Tibial nerve (tissue), 4 donors: ENCODE data around the gene FBXL19. TPM values are rescaled to one million over a fixed set of nuclear protein-coding genes. Genes with fewer than 3 reads are reported as not detected.

ENCODE experiments used
- DNase-seq, 2 donors: peaks; one replicate each; pipeline ENCODE4 v3.0.0-alpha.2; 2019; ENCODE audit warnings: low spot score in 2 of 2
- H3K27ac ChIP-seq, 4 donors: fragments of 200-600 bp; sonication (generic) in 3 of 4; one replicate each; pipeline ENCODE4 v1.5.1; 2017 to 2019; ENCODE audit warnings: mild to moderate bottlenecking in 1 of 4
- H3K27me3 ChIP-seq, 2 donors: fragments of 200-600 bp; sonication (generic) in 1 of 2; one replicate each; pipeline versions ENCODE4 v1.5.1 to v1.6.0; 2017 to 2019
- H3K36me3 ChIP-seq, 3 donors: fragments of 200-600 bp; sonication (generic); one replicate each; pipeline ENCODE4 v1.5.1; 2018 to 2019
- H3K4me1 ChIP-seq, 4 donors: fragments of 200-600 bp; sonication (generic) in 3 of 4; one replicate each; pipeline ENCODE4 v1.5.1; 2017 to 2019
- H3K4me3 ChIP-seq, 4 donors: fragments of 200-600 bp; sonication (generic) in 3 of 4; one replicate each; pipeline ENCODE4 v1.5.1; 2017 to 2019; ENCODE audit warnings: mild to moderate bottlenecking in 1 of 4, moderate library complexity in 1 of 4
- H3K9me3 ChIP-seq, 4 donors: fragments of 200-600 bp; sonication (generic) in 3 of 4; one replicate each; pipeline ENCODE4 v1.5.1; 2017 to 2019
- CTCF ChIP-seq, 5 experiments: fragments of 200-600 bp in 3 of 5; fragments of 450-650 bp in 2 of 5; sonication (generic) in 3 of 5; IDR thresholded peaks; one replicate each; pipeline ENCODE4 v1.5.1; 2016 to 2019; ENCODE audit warnings: antibody characterized with exemption in 5 of 5, mild to moderate bottlenecking in 3 of 5, moderate library complexity in 2 of 5
- EP300 ChIP-seq, 2 donors: sonication (generic); formaldehyde crosslinking; IDR thresholded peaks; one replicate each; pipeline ENCODE4 v1.6.1; 2017; ENCODE audit warnings: antibody characterized with exemption in 2 of 2, mild to moderate bottlenecking in 1 of 2
- POLR2A ChIP-seq, 2 donors: fragments of 450-650 bp; IDR thresholded peaks; one replicate each; pipeline ENCODE4 v1.6.1; 2017; ENCODE audit warnings: antibody characterized with exemption in 2 of 2, mild to moderate bottlenecking in 2 of 2, moderate library complexity in 2 of 2
- WGBS, 2 donors: methylation state at CpG; one replicate each; pipeline ENCODE4 v1.1.5; 2018; 5-methylcytosine and 5-hydroxymethylcytosine counted together
- total RNA-seq, 4 donors: library from RNA; depleted of rRNA; stranded (reverse); fragments of >200 nt; gene quantifications; one replicate each; pipeline ENCODE4 v1.1.0, GENCODE V29; 2016

The FBXL19 gene
- total RNA-seq, 4 donors from 2014 or later = 7.4 to 25.8 (median 16.7) TPM

- H3K36me3 ChIP-seq = peaks cover 3 to 100% (median 27%) of the 10 kb centered on the region in 3 donors
- whole genome bisulfite sequencing, 2 donors = 75 to 85% methylated on average over 17 of the region's 17 CpGs
- H3K27me3 ChIP-seq = no peaks in the 10 kb centered on the region
- no peak overlapping the region for H3K4me3 ChIP-seq
- H3K4me1 ChIP-seq = no peaks in the 10 kb centered on the region
- DNase-seq = no peak
- TF ChIP-seq CTCF (IDR thresholded peaks at IDR 0.05) = no peak
- no peak for TF ChIP-seq EP300 (IDR thresholded peaks at IDR 0.05)
- no peak for TF ChIP-seq POLR2A (IDR thresholded peaks at IDR 0.05)
- no peak overlapping the region for H3K27ac ChIP-seq
- no peaks in the 10 kb centered on the region for H3K9me3 ChIP-seq
These were observed 54.1 kb downstream of the FBXL19 start for GRCh38 chr16:30977502-30977901.

- TF ChIP-seq EP300 (IDR thresholded peaks at IDR 0.05) (no peak), CTCF (IDR thresholded peaks at IDR 0.05) (no peak), POLR2A (IDR thresholded peaks at IDR 0.05) (no peak)
- no peak for DNase-seq
- Histone ChIP-seq H3K27me3 (no peaks in the 10 kb centered on the region), H3K36me3 (peaks cover 0 to 100% (median 20%) of the 10 kb centered on the region in 3 donors), H3K9me3 (no peaks in the 10 kb centered on the region), H3K27ac (no peak overlapping the region), H3K4me3 (no peak overlapping the region), H3K4me1 (peaks cover 0 to 5% (median 0%) of the 10 kb centered on the region in 4 donors)
- 86 to 88% methylated on average over 26 to 61 of the region's 62 CpGs for WGBS, 2 donors
These were observed 56.0 kb downstream of the FBXL19 start for GRCh38 chr16:30979170-30980022.

- Histone ChIP-seq H3K4me1 (peaks cover 0 to 11% (median 2%) of the 10 kb centered on the region in 4 donors), H3K27me3 (no peaks in the 10 kb centered on the region), H3K9me3 (no peaks in the 10 kb centered on the region), H3K4me3 (no peak overlapping the region), H3K27ac (no peak overlapping the region), H3K36me3 (peaks cover 0 to 99% (median 20%) of the 10 kb centered on the region in 3 donors)
- no peak for DNase-seq
- WGBS, 2 donors = 80 to 88% methylated on average over 7 to 14 of the region's 15 CpGs
- TF ChIP-seq POLR2A (IDR thresholded peaks at IDR 0.05) = no peak
- TF ChIP-seq CTCF (IDR thresholded peaks at IDR 0.05) = no peak
- no peak for TF ChIP-seq EP300 (IDR thresholded peaks at IDR 0.05)
These were observed 56.6 kb downstream of the FBXL19 start for GRCh38 chr16:30980023-30980371.

GRCh38 chr16:30980434-30980833, 57.1 kb downstream of the FBXL19 start:
- peaks cover 0 to 94% (median 20%) of the 10 kb centered on the region in 3 donors for H3K36me3 ChIP-seq
- H3K9me3 ChIP-seq = no peaks in the 10 kb centered on the region
- H3K27me3 ChIP-seq = no peaks in the 10 kb centered on the region
- H3K4me1 ChIP-seq = peaks cover 0 to 15% (median 6%) of the 10 kb centered on the region in 4 donors
- no peak for DNase-seq
- no peak overlapping the region for H3K27ac ChIP-seq
- 92 to 93% methylated on average over 28 to 29 of the region's 29 CpGs for WGBS, 2 donors
- no peak overlapping the region for H3K4me3 ChIP-seq
- no peak for TF ChIP-seq CTCF (IDR thresholded peaks at IDR 0.05)
- no peak for TF ChIP-seq EP300 (IDR thresholded peaks at IDR 0.05)
- TF ChIP-seq POLR2A (IDR thresholded peaks at IDR 0.05) = no peak

- H3K36me3 ChIP-seq = peaks cover 0 to 89% (median 14%) of the 10 kb centered on the region in 3 donors
- H3K27me3 ChIP-seq = no peaks in the 10 kb centered on the region
- H3K4me3 ChIP-seq = no peak overlapping the region
- H3K4me1 ChIP-seq = peaks cover 0 to 20% (median 9%) of the 10 kb centered on the region in 4 donors
- no peak for DNase-seq
- 90 to 93% methylated on average over 14 of the region's 14 CpGs for WGBS, 2 donors
- no peaks in the 10 kb centered on the region for H3K9me3 ChIP-seq
- TF ChIP-seq POLR2A (IDR thresholded peaks at IDR 0.05) = no peak
- TF ChIP-seq CTCF (IDR thresholded peaks at IDR 0.05) = no peak
- no peak for TF ChIP-seq EP300 (IDR thresholded peaks at IDR 0.05)
- H3K27ac ChIP-seq = no peak overlapping the region
These were observed 57.6 kb downstream of the FBXL19 start for GRCh38 chr16:30980959-30981358.
